Islet of Langerhans (tissue), 1 donor: ENCODE data around the gene CLMN.
A peak's percentile ranks its signal among the peaks of the same experiment; 100 is the strongest.
"Not testable (repeated sequence)": the region's sequence is repeated elsewhere in the genome, so short reads cannot be mapped to it uniquely, and the experiment has no call there.

Experiments
- FAIRE-seq: peaks from one replicate; lab custom pipeline; 2011; peaks lifted over from hg19 to GRCh38; lab: Jason Lieb, UNC

CLMN gene

DNA sequence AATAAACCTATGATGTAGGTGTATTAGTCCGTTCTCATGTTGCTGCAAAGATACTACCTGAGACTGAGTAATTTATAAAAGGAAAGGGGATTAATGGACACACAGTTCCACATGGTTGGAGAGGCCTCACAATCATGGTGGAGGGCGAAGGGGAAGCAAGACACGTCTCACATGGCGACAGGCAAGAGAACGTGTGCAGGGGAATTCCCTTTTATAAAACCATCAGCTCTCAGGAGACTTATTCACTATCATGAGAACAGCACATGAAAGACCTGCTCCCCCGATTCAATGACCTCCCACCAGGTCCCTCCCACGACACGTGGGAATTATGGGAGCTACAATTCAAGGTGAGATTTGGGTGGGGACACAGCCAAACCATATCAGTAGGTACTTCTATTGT is 103.7 kb downstream of the CLMN start:
- no peak for FAIRE-seq

DNA sequence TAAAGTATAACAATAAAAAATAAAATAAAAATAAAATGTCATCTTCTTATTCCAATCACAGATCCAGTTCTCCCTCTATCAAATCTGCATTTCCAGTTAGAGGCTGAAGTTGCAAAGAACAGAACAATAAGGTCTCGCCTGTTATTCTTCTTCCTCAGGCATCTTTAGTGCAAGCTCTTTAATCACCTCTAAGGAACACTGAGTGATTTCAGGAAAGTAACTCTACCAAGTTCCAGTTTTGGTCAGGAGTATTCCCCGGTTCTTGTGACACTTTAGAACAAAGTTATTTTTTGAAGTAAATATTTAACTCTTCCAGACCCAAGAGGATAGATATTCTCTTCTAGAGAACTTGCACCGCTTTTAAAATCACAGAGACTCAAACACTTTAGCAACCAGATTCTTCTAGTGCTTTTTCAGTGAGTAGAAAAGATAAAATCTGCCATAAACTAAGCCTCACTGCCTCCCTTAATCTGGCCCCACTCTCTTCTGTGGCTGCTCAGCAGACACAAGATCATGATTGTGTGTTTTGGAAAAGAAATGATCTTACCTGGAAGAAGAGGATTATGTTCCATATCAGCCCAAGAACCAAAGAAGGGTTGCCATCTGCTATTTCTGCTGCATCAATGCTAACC is 104.5 kb downstream of the CLMN start:
- FAIRE-seq, result no peak

DNA sequence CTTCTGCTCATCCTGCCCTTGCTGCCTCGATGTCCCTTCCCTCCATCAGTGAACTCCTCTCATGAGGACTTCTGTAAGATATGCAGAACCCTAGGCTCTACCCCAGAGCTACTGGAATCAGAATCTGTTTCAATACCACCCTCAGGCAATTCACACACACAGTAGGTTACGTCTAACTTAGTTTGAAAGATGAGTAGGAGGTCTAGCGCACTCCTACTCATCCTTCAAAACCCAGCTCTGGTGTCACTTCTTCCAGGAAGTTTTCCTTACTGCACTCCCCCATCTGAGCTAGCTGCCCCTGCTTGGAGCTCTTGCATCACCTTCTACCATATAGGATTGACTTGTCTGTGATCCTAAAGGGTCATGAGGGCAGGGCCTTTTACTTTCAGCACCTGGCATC is 105.9 kb downstream of the CLMN start:
- no peak for FAIRE-seq

DNA sequence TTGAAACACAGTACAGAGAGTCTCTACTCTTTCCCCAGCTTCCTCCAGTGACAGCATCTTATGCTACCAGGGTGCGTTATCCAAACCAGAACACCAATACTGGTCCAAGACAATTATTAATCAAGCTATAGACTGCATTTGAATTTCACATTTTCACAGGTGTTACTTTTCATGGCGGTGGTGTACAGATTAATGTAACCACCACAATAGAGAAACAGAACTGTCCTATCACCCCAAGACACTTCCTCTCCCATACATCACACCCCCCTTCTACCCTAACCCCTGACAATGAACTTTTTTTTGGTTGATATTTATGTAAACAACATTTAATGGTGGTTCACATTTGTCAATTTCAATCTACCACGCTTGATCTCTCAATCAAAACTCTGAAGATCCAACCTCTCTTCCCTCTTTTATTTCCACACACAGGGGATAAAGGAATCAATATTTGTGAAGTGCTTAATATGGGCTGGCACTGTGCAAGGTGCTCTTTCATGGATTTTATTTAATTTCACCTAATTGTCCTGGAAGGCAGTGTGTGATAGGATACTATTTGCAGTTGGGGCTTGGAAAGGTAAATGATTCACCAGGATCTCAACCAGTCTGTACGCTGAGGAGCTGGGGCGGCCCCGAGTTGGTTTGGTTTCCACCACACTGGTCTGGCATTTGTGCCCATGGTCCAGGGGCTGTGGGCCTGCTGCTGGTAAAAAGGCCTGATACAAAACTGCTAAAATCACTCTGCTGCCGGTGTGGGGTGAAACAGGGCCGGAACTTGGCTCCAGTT is 107.8 kb downstream of the CLMN start:
- peak; percentile 93 for FAIRE-seq

DNA sequence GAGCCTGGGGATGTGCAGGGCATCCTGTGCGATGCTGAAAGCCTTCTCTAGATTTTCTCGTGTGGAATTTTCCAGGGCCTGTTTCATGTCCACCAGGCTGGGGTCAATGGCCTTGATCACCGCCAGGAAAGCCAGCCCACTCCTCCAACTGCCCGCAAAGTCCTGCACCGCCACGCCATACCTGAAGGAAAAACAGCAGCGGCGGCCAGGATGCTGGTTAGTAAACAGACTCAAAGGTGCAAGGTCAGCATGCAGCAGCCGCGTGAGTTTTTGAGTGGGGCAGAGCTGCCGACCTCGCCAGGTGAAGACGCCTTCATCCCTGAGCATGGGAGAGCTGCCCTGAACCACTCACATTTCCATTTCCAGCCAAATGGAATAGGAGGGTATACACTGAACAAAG is 109.0 kb downstream of the CLMN start:
- no peak for FAIRE-seq

DNA sequence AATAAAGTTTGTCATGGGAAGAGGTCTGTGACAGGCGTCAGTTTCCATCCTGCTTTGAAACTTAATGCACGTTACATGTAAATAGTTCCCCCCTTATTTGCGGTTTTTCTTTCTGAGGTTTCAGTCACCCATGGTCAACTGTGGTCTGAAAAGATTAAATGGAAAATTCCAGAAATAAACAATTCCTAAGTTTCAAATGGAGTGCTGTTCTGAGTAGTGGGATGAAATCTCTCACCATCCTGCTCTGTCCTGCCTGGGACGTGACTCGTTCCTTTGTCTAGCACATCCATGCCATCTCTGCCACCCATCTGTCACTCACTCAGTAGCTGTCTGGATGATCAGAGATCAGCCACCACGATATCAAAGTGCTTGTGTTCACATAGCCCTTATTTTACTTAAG is 111.1 kb downstream of the CLMN start:
- FAIRE-seq, result no peak

DNA sequence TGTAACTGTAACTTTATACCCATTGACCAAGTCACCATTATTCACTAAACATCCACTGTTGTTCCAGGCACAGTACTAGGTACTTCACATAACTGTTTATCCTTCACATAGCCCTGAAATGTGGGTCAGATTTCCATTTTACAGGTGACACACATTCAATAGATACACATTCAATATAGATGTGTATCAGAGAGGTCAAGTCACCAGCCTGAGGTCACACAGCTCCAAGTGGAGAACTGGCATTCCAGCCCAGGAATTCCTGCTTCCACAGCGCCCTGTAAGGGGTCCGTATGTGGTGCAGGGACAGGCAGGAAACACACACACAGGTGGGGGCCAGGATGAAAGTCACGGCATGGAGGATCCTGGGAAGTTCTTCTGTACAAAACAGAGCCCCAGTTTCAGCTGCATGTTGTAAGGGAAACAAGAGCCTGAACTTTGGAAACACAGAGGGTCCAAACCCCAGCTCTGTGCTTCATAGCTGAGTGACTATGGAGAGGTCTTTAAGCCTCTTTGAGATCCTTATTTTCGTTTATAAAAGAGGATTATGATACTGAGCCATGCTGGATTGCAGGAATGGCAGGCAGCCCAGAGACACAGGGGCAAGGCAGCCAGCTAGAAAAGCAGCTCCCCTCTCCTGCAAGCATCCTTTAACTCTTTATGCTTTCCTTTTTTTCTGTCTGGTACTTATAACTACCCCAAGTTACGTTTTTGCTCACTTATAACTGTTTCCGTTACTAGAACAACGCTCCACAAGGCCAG is 112.1 kb downstream of the CLMN start:
- no peak for FAIRE-seq

DNA sequence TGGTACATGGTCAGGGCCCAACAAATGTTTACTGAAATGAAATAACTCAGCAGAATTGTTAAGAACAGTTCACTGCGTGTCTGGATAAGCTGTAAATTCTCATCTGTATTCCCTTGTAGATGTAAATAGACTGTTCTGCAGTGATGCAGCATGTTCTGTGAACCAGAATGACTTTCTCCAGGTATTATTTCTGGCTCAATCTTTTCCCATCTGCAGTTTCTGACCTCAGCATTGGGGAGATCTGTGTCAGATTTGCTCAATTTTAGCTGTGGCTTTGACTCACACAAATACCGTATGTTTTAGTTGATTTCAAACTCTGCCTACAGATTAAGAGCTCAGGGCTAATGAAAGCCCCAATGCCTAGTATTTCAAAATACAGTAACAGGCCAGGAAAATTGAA is 113.2 kb downstream of the CLMN start:
- FAIRE-seq, result no peak

DNA sequence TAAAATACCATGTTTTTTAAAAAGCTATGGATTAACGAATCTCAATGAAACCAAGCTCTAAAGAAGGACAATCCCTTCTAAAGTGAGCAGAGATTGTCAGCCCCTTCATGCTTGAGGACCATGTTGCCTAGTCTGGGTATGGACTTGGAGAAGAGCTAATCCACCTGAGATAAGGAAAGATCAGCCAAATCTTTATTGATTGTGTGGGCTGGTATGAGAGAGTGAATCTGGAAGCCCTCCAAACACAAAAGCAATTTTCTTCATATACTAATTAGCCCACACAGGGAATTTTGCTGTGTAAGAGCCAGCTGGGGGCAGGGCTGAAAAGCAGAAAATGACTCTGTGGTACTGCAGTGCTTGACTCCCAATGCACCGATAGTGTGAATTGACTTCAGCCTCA is 115.0 kb downstream of the CLMN start:
- no peak for FAIRE-seq

DNA sequence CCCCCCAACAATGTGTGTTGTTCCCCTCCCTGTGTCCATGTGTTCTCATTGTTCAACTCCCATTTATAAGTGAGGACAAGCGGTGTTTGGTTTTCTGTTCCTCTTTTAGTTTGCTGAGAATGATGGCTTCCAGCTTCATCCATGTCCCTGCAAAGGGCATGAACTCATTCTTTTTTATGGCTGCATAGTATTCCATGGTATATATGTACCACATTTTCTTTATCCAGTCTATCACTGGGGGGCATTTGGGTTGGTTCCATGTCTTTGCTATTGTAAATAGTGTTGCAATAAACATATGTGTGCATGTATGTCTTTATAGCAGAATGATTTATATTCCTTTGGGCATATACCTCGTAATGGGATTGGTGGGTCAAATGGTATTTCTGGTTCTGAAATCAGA is 118.0 kb downstream of the CLMN start:
- FAIRE-seq, result not testable (repeated sequence)

DNA sequence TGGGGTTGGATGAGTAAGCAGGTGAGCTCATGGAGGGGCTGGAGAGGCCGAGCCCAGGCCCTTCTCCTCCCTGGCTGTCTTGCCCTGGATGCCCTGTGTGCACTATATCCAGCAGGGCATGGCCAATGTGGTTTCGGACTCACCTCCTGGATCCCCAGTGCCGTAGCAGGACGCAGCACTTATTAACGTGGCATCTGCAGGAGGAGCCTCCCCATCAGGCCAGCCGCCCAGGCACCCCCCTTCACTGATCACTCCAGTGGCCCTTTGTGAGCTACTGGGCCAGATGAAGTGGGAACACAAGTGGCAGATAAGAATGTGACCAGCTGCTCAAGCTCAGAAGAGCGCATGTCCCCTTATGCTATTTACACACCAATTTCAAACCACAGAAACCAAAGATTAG is 119.3 kb downstream of the CLMN start:
- FAIRE-seq, result no peak

DNA sequence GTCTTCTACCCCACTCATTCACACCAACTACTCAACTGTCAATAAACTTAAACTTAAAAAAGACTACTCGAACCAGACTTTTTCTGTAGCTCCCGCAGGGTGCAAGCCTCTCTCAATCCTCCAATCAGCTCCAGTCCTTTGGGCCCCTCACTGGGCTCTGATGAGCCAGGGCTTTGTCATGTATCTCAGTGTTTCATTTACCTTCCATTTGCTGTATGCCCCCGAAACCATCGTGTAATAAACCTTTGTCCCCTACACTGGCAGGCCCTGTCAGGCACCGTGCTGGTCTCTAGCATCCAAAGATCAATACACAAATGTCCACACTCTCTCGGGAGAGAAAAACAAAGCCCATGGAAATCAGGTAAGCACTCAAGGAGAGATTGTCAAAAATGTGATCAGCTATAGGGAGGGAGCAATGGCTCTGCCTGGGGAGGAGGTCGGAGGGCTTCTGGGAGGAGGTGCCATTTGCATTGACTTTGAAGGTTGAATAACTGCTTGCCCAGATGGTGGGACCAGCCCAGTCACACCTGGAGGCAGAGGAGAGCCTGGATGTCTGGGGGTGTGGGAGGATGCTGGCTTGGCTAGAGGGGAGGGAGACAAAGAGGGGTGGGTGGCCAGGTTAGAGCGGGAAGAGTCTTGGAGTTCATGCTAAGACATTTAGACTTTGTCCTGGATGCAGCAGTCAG is 120.3 kb downstream of the CLMN start:
- FAIRE-seq, result no peak

DNA sequence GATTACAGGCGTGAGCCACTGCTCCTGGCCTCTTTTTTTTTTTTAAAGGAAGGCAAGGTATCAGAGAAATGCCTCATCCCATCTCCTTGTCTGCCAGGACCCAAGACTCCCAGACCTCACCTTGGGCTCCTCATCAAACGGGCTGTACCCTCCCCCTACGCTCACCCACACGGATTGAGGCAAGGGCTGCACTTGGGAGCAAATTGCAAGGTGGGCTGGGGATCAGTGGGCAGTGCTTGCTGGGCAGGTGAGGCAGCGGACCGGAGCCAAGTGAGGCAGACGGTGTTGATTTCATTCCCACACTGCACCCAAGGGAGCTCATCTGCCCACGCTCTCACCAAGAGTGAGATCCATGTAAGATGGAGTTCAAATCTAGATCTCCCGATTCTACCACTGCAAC is 121.4 kb downstream of the CLMN start:
- no peak for FAIRE-seq

DNA sequence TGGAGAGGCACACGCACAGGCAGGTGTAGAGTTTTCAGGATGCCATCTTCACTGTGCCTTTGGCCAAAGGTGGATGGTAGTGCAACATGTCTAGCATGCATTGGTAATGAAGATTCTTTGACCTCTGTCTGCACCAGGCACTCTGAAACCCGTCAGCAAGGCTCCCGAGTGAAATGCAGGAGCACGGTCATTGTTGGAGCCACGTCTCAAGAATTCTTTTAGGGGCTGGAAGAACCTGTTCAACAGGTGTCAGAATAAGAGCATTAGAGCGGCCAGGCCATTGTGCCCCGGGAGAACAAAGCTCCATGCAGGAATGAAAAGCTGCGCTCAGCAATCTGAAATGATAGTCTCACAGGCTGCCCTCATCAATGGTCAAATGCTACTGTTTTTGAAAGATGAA is 122.2 kb downstream of the CLMN start:
- no peak for FAIRE-seq

DNA sequence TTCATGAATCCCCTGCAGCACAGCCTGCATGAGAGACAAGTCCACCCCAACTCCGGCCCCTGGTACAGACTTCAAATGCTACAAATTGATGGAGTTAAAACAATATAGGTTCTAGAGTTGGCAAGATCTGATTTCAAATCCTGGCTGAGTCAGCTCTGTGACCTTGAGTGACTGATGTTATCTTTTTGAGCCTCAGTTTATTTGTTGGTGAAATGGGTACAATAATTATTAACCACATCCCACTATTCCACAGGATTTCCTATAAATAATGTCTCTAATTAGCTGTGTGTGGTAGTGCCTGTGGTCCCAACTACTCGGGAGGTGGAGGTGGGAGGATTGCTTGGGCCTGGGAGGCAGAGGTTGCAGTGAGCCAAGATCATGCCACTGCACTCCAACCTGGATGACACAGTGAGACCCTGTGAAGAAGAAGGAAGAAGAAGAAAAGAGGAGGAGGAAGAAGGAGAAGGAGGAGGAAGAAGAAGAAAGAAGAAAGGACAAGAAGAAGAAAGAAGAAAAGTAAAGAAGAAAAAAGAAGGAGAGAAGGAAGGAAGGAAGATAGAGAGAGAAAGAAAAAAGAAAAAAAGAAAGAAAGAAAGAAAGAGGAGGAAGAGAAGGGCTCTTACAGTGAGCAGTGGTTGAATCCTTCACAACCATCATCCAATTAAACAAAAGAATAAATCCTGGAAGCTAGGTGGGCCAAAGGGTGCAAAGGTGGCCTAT is 122.7 kb downstream of the CLMN start:
- no peak for FAIRE-seq

DNA sequence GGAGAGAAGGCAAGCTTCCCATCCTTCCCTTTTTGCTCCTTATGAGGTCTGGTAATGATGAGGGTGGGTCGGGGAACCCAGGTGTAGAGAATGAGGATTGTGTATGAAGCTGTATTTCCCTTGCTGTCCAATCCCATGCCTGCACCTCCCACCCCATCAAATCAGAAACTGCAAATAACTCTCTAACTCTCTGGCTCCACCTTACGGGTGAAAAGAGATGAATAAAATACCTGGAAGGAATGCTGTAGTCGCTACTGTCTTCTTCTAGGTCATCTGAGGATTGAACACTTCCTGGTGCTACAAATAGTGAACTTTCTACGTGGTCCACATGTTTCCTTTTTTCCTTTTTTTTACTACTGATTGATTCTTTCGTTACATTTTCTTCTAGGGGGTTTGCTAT is 123.4 kb downstream of the CLMN start:
- FAIRE-seq, result no peak

DNA sequence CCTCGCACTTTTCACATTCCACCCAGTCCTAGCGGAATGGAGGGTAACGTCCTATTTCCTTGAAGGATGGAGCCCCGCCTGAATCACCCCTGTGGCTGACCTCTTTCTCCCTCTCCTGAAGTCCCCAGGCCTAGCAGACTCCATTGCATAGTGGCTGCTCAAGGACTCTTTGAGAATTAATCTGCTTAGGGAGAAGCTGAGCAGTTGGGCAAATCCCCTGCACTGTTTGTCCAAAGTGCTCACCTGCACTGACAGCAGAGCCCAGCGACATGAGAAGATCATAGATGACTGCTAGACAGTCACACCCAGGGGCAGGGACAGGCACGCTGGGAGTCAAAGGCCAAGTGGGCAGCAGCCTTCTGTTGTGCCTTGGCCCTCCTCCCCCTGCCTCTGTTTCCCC is 124.7 kb downstream of the CLMN start:
- FAIRE-seq, result no peak

DNA sequence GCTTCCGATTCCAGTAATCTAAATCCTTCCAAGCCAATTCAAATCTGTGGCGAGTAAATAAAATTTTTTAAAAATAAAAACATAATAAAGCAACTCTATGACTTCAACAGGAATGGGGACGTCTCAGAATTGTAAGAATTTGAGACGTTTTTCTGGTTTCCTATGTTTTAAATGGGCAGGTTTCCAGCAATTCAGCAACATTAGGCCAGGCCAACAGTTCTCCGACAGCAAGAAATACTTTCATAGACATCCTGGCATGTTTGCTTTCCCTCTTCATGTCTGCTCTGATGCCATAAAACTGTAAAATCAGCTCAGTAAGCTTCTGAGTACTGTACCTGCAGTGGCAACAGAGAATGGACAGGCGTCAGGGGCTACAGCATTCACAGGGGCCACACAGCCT is 126.6 kb downstream of the CLMN start:
- FAIRE-seq, result no peak

DNA sequence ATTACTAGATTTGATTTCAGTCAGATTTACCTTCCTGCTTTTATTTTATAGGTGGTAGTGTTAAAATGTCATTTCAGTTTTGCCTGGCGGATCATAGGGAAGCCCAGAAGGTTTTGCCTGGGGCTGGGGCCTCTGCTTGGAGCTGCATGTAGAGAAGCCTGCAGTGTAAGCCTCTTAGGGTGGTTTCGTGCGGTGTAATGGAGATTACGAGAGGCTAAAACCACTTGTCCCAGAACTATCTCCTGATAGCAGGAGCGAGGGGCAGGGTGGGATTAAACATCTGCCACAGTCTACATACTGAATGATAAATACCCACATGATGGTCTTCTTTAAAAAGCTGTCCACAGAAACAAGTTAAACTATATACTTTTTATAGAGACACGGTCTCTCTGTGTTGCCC is 127.4 kb downstream of the CLMN start:
- FAIRE-seq, result no peak

DNA sequence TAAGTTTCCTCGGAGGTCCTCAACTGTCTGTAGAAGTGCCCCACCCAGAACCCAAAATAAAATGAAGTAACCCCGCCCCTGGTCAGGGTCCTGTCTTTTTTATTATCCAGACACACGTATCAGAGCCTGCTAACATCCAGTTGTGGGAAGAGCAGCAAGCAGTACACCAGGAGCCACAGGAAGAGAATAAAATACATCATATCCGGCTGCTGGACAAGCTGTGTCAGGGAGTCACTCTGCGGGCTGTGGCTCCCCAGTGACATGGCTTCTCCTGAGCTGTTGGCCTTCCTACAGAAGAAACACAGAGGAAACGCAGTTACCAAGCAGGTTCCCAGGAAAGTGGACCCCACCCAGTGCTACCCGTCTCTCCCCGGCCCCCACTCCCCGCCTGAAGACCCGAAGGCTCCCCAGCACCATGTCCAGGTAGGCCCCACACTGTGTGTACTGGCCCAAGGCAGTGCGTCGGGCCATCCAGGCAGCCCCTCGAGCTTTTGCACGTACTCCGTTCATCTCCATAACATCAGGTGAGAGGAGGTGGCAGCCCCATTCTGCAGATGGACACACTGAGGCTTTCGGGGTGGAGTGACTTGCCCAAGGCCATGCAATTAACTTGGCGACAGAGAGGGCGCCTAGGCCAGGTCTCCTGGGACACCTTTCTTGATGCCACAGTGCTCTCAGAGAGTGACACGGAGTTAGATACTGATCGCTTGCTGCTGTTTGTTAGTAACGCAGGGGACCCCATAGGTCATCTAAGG is 128.1 kb downstream of the CLMN start:
- FAIRE-seq, result no peak

DNA sequence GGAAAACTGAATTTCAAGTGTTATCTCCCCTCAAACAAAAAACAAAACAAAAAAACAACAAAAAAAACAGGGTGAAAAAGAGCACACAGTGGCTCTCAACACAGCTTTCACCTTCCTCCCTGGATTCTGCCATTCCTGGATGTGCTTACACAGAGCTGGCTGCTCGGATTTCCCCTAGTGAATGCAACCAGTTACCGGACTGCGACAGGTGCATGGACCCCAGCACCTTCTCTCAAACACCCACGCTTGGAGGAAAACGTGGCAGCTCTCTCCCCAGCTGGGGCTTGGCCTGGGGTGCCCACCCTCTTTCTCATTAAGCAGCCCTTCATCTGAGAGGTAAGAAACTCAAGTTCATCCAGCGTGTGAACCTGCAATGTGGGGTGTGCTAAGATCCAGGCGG is 128.9 kb downstream of the CLMN start:
- FAIRE-seq, result no peak
